Measurements from ENCODE around the gene PAK1. TPM values are rescaled to one million over a fixed set of nuclear protein-coding genes. Genes with fewer than 3 reads are reported as not detected.

Gene PAK1
- total and polyA plus RNA-seq, 8 donors, result 16.7 to 89.5 (median 46.5) TPM

- TF ChIP-seq POLR2A (IDR thresholded peaks at IDR 0.05) (no peak), CTCF (IDR thresholded peaks at IDR 0.05) (no peak), EP300 (IDR thresholded peaks at IDR 0.05) (no peak)
- no peaks in the 10 kb centered on the region for H3K9me3 ChIP-seq
- H3K4me3 ChIP-seq, result no peak overlapping the region
- intact Hi-C loops (cut with DNase I; ENCODE audit: low total_unique reads), result no loop called here
- H3K4me1 ChIP-seq, result no peaks in the 10 kb centered on the region
- no peak for DNase-seq
- no peaks in the 10 kb centered on the region for H3K27me3 ChIP-seq
- H3K27ac ChIP-seq, result no peak overlapping the region
- 71 to 94% (median 74%) methylated on average over 2 of the region's 2 CpGs for WGBS, 5 donors
- no peaks in the 10 kb centered on the region for H3K36me3 ChIP-seq
Measured at GRCh38 chr11:77278595-77279506, 195.0 kb downstream of the PAK1 start.

GRCh38 chr11:77276271-77276670, 197.6 kb downstream of the PAK1 start:
- Histone ChIP-seq H3K4me1 (no peaks in the 10 kb centered on the region), H3K9me3 (no peaks in the 10 kb centered on the region), H3K27me3 (no peaks in the 10 kb centered on the region), H3K27ac (no peak overlapping the region), H3K36me3 (no peaks in the 10 kb centered on the region), H3K4me3 (no peak overlapping the region)
- WGBS, 5 donors, result 54 to 80% (median 65%) methylated on average over 2 of the region's 2 CpGs
- intact Hi-C loops (cut with DNase I; ENCODE audit: low total_unique reads), result no loop called here
- TF ChIP-seq CTCF (IDR thresholded peaks at IDR 0.05), result no peak
- no peak for TF ChIP-seq POLR2AphosphoS5 (IDR thresholded peaks at IDR 0.05)
- TF ChIP-seq EP300 (IDR thresholded peaks at IDR 0.05), result no peak
- TF ChIP-seq POLR2A (IDR thresholded peaks at IDR 0.05), result no peak
- no peak for DNase-seq

Other genes with a start within 250 kb of the PAK1 start
- not detected for gene GDPD4, start 172.4 kb downstream of the PAK1 start, total RNA-seq
- gene GDPD4, start 172.4 kb downstream of the PAK1 start, polyA plus RNA-seq, result under 1 TPM in 1 of 3 donors, not detected in 2; 0.12 TPM
- 10 to 100 TPM in 1 of 5 donors, 1 to 10 TPM in 2, under 1 TPM in 1, not detected in 1; 0.72 to 16.1 (median 4.5) TPM for gene AQP11, start 115.9 kb upstream of the PAK1 start, total RNA-seq
- under 1 TPM in 2 of 3 donors, not detected in 1; 0.38 to 0.68 TPM for gene AQP11, start 115.9 kb upstream of the PAK1 start, polyA plus RNA-seq
- gene CLNS1A, start 163.7 kb upstream of the PAK1 start, total RNA-seq, result 10 to 100 TPM; 37.8 to 98.6 (median 81.1) TPM
- 10 to 100 TPM; 78.4 to 92.9 (median 80.9) TPM for gene CLNS1A, start 163.7 kb upstream of the PAK1 start, polyA plus RNA-seq